COLO829 (cell line): ENCODE data around the gene HOXA11.

Experiments used
- DNase-seq: peaks from one replicate; pipeline ENCODE4 v3.0.0; 2012; ENCODE audit warnings: low spot score

The HOXA11 gene

DNA sequence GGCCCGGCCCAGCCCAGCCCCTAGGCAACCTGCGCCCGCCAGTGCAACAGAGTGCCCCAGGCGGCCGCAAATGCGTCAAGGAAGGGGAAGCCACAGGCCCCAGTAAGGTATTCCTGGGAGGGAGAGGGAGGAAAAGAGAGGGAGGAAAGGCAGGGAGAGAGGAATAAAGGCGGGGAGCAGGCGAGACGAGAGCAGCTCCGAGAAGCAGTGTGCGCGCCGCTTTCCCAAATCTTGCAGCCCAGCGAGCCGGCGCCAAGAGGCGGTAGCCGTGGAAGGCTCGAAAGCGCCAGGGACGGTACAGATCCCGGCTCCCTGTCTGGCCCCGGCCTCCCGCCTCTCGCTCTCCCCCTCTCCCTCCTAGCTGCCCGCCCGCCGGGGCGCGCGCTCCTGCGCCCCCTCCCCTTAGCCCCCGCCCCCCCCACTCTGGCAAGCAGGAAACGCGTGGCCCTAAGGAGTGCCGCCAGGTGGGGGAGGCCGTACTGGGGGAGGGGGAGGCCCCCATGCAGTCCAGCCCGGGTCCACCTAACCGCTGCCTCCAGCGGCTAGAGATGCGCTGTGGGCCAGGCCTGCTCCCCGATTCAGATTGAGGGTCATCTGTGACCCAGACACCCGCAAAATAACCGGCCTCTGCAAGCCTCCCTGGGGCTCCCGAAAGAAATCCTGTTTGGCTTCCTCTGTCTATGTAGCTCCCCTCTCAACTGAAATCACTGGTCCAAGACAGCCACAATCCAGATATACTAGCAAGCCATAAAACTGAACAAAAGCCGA, 15.2 kb downstream of the HOXA11 start:
- DNase-seq = no peak

DNA sequence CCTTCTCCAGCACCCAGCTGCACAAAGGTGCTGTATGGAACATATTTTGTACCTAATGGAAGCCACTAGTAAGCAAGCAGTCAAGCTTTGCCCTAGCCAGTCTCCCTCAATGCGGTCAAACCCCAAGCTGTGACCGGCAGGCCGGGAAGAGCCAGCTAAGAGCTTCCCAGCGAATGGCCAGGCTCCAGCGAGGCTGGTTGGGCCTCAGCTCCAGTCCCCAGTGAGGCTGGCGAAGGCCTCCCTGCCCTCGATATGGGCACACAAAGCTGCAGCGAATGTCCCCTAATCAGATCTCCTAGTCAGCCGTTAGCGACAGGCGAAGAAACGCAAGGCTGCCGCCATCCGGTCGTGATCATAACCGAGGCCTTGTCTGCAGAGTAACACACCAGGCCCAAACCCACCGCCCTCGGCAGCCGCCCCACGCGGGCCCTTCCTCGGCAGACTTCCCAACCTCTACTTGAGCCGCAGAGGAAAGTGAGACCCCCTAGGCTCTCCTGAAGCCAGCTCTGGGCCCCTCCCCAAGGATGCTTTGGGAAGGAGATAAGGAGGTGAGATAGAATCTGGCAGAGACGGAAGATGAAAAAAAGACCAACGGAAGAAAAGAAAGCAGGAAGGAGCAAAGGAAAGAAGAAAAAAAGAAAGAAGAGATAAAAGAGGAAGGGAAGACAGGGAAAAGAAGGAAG, 16.6 kb downstream of the HOXA11 start:
- no peak for DNase-seq

DNA sequence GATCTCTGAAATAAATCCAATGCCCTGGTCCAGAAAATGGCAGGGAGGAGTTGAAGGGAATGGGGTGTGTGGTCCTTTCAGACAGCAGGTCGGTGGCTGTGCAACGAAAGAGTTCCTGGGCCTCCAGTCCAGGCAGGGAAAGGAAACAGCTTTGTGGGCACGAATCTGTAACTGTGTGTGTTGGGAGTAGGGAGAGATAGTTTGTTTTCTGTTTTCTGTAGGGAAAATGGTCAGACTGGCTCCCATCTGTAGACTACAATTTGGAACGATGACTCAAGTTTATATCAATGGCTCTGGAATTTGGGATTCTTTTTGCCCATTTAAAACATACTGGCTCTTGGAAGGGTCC, 17.1 kb downstream of the HOXA11 start:
- DNase-seq = no peak

DNA sequence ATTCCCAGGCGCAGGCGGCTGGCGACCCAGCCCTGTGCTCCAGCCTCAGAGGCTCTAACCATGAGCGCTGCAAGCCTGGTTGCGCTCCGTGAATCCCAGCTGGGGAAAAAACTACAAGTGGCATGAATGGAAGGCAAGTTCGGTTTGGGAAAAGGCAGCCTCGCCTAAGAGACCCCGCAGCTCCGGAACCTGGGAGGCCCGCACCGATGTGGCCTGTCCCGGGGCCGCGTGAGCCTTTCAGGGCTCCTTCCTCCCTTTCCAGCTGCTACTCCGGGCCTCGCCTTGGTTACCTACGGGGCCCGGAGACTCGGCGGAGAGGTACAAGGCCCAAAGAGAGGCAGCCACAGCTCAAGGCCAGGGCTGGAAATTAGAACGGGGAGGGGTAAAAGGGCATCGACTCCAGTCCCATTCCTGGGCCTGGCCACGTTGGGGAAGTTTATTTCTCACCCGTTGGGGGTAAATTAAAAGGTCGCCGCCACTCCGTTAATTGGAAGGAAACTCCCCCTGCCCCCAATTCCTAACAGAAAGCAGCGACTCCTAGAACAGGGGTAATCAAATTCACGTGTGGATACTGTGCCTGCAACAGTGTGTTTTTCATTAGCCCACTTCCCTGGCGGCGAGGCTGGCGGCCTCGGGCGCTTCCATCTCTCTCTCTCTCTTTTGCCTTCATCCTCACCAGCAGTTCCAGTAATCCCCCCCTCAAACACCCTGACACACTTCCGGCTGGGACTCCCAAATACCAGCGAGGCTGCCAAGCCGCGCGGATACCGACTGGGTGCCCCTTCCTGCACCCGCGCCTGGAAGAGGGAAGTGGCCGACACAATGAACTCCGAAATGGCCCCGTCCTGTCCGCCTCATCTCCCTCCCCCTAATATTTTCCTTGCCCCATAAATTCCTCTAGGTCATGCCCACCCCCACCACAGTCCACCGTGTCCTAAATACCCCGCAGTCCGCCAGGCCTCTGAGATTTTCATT, 18.2 kb downstream of the HOXA11 start:
- DNase-seq = no peak

DNA sequence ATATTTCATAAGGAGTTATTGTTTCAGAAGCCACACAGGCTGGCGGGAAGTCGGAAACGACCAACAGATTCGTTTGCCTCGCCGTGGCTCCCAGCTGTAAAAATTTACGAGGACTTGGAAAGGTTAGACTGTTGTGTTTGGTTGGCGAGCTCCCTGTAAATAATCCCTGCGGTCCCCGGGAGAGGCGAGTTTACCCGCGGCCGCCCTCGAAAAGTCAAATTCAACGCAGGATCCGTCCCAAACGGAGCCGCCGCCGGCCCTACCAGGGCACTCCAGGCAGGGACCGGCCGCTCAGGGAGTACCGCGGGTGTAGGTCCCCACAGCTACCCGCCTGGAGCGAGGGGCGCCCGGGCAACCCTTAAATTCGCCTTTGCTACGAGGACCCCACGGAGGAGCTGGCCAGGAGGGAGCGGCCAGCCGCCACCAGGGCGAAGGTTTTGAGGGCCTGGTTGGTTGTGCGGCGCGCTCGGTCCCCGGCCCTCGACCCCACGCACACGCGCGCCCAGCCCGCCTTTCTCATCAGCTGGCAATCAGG, 19.0 kb downstream of the HOXA11 start:
- no peak for DNase-seq

DNA sequence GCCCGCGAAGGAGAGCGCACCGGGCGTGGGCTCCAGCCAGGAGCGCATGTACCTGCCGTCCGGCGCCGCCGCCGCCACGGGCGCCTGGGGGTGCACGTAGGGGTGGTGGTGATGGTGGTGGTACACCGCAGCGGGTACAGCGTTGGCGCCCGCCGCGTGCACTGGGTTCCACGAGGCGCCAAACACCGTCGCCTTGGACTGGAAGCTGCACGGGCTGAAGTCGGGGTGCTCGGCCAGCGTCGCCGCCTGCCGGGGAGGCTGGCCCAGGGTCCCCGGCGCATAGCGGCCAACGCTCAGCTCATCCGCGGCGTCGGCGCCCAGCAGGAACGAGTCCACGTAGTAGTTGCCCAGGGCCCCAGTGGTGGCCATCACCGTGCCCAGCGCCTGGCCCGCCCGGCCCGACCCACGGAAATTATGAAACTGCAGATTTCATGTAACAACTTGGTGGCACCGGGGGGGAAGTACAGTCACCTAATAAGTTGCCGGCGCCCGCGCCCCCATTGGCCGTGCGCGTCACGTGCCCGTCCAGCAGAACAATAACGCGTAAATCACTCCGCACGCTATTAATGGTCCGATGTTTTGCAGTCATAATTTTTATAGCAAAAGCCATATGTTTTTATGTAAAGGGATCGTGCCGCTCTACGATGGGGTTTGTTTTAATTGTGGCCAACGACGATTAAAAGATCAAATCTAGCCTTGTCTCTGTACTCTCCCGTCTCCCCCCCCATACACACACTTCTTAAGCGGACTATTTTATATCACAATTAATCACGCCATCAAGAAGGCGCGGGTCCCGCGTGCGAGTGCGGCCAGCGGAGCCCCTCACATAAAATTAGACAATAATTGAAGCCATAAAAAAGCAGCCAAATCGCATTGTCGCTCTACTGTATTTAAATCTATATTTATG, 19.7 kb downstream of the HOXA11 start, which contains the start of gene HOXA9:
HOXA9 (minus strand) TSS at position 449 of the 907 bp plus-strand sequence; CDS start at position 369, 80 bp downstream.
- no peak for DNase-seq

DNA sequence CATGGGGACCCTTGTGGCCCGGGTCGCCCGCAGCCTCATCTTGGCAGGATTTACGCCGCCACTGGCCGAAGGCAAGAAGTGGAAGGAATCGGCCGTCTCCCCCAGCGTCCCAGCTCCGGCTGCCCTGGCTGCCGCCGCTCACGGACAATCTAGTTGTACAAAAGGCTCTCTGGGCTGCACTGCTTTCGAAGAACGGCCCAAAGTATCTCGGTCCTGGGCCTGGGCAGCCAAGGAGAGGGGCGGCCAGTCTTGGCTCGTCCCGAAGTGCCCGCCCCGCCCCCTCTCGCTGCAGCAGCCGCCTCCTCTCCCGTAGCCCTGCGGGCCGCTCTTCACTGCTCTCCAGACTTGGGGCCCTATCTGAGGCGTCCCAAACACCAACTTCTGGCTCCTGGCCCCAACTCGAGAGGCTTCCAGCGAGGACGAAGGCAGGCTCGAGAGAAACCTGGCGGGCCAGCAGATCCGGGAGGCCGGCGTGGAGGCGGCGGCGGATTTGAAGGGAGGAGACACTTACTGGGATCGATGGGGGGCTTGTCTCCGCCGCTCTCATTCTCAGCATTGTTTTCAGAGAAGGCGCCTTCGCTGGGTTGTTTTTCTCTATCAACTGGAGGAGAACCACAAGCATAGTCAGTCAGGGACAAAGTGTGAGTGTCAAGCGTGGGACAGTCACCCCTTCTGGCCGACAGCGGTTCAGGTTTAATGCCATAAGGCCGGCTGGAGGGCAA, 20.5 kb downstream of the HOXA11 start:
- DNase-seq = no peak

DNA sequence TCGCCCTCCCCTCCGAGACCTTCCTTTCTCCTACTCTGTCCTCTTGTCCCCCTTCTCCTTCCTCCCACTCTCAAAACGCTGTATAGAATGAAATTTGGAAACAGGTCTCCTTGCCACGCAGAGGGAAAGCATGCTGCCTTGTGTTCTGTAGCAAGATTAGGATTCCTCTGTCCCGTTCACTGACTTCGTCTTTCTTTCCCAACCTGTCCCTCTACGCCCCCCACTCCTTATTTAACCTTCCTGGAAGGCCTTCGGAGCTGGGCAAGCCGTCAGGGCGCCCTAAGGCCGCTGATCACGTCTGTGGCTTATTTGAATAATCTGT, 21.0 kb downstream of the HOXA11 start:
- no peak for DNase-seq

DNA sequence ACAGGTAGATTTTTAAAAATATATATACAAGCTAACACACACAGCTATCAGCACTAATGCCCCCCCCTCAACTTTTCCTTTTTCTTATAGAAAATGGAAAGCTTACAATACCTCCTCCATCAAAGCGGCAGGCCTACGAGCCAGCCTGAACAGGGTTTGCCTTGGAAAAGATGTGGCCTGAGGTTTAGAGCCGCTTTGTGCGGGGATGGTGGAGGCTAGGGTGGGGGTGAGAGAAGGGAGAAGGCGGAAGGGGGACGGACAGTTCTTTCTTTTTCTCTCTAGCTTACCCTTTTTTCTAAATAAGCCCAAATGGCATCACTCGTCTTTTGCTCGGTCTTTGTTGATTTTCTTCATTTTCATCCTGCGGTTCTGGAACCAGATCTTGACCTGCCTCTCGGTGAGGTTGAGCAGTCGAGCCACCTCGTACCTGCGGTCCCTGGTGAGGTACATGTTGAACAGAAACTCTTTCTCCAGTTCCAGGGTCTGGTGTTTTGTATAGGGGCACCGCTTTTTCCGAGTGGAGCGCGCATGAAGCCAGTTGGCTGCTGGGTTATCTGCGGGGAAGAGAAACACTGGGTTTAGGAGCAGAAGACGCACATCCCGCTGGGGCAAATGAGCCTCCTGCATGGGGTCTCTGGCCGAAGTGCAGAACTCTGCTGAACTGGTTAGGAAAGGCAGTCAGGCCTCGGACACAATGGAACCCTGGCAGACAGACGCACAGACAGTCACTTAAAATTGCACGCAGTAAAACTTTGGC, 21.6 kb downstream of the HOXA11 start:
- no peak for DNase-seq

DNA sequence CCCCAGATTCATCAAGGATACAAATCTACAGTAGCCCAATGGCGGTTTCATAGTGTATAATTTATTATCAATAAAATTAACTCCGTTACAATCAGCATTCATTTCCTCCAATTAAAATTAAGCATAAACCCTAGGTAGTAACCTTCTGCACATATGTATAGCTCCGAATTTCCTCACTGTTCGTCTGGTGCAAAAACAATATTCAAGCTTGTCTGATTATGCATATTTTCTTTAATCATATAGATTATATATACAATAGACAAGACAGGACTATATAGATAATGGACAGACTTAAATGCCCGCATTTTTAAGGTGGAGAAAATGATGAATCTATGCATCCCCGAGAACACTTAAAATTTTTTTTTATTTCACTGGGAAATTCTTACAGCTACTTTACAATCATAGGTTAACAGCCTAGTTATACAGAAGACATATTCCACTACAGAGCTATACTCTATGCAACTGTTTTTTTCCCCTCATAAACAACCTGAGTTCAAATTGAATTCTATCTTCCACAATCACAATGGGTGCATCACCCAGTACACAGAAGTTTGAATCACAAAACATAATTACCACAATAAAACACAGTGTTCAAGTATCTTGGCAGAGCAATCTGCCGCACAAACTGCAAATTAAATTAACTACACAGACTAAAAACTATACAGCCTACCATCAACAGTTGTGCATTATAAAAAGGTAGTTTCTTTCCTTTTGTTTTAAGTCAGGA, 22.3 kb downstream of the HOXA11 start:
- no peak for DNase-seq

DNA sequence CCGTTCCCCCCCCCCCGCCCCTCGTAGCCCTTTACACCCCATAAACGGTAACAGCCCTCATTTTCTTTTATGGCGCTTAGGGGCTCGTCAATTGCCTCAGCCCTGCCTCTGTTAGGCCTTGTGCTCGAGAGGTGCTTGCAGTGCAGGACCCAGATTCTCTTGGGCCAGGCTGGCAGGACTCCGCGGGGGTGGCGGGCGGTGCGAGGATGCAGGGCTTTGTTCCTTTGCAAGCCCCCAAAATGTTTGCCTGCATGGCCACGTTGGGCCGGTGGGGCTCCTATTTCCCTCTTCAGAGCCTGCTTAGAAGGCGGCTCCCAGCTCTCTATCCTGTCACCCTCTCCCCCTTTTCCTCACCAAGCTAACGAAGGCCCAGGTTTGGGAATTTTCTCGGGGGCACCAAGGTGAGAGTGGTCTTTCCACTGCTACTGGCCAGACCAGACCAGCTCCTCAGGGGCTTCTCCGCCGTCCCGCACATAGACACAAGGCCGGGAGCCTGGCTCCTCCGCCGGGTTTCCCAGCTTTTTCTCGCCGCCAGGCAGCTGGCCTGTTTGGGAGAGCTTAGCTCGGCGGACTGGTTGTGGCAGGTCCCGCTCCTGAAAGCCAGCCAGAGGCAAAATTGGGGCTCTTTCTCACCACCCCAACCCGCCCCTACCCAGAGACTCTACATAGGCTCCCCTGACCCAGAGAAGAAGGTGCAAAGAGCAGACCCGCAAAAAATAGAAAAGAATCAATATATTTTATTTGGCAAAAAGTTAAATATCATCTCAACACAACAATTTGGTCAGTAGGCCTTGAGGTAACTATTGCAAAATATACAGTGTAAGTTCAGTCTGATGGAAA, 23.1 kb downstream of the HOXA11 start:
- no peak for DNase-seq

DNA sequence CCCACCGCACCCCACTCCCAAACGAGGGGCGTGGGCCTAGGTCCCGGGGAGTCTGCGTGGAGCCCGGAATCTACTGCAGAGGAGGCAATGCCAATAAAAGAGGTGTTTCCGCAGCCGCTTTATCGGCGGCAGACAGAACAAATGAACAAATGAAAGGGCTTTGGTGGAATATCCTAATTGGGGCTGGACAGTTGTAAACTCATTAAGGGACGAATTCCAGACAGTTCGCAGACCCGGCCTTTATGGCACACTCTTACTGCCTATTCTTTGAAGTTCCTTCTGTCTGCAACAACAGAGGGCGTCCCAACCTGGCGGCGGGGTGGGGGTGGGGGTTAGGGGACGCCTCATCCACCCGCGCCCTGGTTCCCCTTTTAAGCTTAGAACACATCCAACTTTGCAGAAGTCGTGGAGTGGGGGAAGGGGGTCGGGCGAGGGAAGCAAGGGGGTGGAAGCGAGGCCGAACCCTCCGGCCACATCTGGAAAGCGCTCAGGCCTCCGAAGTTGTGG, 23.8 kb downstream of the HOXA11 start:
- no peak for DNase-seq

DNA sequence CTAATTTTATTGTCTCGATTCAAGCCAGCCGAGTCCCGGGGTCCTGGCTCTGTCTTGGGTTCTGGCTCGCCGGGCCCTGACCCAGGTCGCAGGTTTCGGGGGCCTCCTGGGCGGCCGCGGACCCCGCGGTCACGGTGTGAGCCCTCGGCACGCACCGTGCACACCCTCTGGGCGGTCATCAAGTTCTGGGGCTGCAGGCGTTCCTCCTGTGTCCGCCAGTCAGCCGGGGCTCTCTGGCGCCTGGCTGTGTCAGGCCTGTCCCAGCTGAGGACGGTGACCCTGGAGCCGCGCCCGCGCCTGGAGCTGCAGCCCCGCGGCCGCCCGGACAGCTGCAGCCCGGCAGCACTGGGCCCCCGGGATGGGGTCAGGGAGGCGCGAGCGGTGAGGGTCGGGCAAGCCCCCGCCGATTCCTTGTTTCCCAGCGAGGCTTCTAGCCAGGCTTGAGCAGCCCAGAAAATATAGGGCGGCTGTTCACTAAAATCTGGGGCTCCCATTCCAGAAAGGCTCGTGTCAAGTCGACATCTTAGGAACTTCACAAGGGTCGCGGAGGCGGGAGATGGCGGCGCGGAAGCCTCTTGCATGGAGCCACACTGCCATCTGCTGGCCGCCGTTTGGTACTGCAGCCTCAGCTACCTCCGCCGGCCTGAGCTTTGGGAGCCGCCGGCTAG, 24.4 kb downstream of the HOXA11 start:
- peak; percentile 81 for DNase-seq

DNA sequence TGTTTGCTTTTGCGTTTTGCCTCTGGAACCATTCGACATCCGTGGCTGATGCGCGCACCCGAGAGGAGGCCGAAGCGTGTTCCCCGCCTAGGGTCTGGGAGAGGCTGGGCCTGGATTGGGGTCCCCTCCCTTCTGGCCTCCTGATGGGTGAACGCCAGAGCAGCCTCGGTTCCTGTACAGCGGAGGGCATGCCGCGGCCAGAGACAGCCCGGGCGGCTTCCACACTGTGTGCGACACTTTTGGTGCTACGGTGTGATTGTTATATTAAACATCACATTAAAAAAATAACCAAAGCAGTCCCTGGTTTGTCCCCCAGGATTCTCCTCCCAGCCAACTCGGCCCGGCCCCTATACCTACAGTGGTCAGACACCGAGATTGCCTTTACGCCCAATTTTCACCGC, 24.9 kb downstream of the HOXA11 start:
- DNase-seq = no peak

DNA sequence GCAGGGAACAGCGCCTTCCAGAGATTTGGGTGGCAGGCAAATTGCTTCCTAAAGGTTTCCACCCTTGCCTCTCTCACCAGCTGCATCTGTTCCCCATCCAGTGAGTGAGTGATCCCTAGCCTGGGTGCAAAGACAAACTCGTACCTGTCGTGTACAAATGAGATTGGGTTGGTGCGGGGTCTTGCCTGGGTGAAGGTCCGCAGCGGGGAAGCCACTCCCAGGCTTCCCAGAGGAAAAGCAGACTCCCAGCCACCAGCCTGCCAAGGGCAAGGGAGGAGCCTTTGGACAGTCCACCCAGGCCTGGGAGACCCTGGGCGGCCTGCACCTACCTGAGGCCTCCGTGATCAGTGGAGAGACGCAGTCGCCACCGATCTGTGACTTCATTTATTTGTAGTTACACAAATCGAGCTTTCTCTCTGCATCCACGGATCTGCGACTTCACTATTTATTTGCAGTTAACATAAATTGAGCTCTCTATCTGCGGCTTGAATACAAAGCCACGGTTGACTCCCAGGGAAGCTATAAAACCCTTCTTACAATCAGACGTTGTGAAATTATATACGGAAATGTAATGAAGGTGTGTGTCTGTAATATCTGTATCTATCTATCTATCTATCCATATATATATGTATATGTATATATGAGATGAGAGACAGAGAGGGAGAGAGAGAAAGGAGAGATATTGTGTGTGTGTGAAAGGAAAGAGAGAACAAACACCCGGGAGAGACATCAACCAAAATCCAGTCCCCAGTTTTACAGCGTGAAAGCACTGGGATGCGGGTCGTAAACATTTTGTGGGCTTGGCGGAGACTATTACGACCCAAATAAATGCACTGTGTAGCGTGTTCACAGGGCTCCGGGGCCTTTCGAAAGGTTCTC, 25.5 kb downstream of the HOXA11 start:
- no peak for DNase-seq

DNA sequence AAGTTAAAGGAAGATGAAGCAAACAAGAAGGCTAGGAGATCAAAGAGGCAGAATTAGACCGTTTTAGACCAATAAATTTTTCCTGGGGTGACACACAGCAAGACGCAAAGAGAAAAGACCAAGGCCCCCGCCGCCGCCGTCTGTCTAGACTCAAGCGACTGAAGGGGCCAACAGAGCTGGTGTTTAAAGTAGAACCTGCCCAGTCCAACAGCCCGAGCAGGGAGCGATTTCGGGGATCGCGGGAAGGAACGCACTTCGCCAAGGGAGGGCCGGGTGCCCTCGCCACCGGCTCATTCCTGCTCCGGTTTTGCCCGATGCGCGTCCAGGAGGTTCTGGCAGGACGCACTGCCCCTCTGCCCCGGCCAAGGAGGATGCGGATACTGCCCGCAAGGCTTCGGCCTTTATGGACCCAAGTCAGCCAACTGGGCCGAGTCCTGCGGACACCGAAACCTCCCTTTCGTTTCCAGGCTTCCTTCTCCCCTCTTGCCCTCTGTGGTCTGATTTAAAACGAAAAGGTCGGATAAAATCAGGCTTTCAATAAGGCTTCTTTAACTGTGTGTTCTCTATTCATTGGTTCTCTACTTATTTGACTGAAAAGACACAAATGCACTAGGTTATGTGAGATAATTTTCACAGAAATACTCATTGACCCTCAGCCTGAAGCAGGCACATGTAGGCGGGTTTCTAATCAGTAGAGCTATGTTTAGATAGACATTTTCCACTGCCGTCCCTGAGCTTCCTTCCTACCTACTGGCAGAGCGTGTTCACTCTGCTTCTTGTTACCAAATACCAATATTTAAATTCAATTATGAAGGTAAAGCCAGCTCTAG, 26.4 kb downstream of the HOXA11 start:
- DNase-seq = no peak
